ENCODE results near the gene INPP5A. TPM values are rescaled to one million over a fixed set of nuclear protein-coding genes. Genes with fewer than 3 reads are reported as not detected.

INPP5A gene
- total RNA-seq, 6 experiments from 2014 or later = 58.9 to 64.6 (median 63.8) TPM

GRCh38 chr10:132732518-132732917 lies 194.9 kb downstream of the INPP5A start:
- Mint-ChIP-seq H3K4me3 (no peak overlapping the region), H3K36me3 (ENCODE audit: low read depth) (peaks cover 4% of the 10 kb centered on the region; the same call in 1 of the 2 replicates), H3K27ac (no peak overlapping the region), H3K27me3 (ENCODE audit: insufficient read depth) (peaks cover 1% of the 10 kb centered on the region), H3K9me3 (no peaks in the 10 kb centered on the region), H3K4me1 (ENCODE audit: low read depth) (no peaks in the 10 kb centered on the region)
- TF ChIP-seq, protein P1, sequence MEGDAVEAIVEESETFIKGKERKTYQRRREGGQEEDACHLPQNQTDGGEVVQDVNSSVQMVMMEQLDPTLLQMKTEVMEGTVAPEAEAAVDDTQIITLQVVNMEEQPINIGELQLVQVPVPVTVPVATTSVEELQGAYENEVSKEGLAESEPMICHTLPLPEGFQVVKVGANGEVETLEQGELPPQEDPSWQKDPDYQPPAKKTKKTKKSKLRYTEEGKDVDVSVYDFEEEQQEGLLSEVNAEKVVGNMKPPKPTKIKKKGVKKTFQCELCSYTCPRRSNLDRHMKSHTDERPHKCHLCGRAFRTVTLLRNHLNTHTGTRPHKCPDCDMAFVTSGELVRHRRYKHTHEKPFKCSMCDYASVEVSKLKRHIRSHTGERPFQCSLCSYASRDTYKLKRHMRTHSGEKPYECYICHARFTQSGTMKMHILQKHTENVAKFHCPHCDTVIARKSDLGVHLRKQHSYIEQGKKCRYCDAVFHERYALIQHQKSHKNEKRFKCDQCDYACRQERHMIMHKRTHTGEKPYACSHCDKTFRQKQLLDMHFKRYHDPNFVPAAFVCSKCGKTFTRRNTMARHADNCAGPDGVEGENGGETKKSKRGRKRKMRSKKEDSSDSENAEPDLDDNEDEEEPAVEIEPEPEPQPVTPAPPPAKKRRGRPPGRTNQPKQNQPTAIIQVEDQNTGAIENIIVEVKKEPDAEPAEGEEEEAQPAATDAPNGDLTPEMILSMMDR (IDR thresholded peaks at IDR 0.05) = no peak
- no peak for DNase-seq

GRCh38 chr10:132733926-132734325 lies 196.3 kb downstream of the INPP5A start:
- no peaks in the 10 kb centered on the region for H3K36me3 Mint-ChIP-seq (ENCODE audit: low read depth)

GRCh38 chr10:132735341-132735775 lies 197.8 kb downstream of the INPP5A start:
- Mint-ChIP-seq H3K27ac (no peak overlapping the region), H3K4me1 (ENCODE audit: low read depth) (no peaks in the 10 kb centered on the region), H3K4me3 (no peak overlapping the region), H3K36me3 (ENCODE audit: low read depth) (0 out of 2 replicates have a peak, but pooled peaks cover 4% of the 10 kb centered on the region), H3K27me3 (ENCODE audit: insufficient read depth) (peaks cover 1% of the 10 kb centered on the region), H3K9me3 (no peaks in the 10 kb centered on the region)
- TF ChIP-seq, protein P1 (IDR thresholded peaks at IDR 0.05) = no peak
- no peak for DNase-seq

More at GRCh38 chr10:132733926-132734325, 196.3 kb downstream of the INPP5A start:
- TF ChIP-seq, protein P1 (IDR thresholded peaks at IDR 0.05) = no peak
- no peak overlapping the region for H3K27ac Mint-ChIP-seq
- no peaks in the 10 kb centered on the region for H3K4me1 Mint-ChIP-seq (ENCODE audit: low read depth)
- H3K9me3 Mint-ChIP-seq = no peaks in the 10 kb centered on the region
- peaks cover 1% of the 10 kb centered on the region for H3K27me3 Mint-ChIP-seq (ENCODE audit: insufficient read depth)
- no peak for DNase-seq
- H3K4me3 Mint-ChIP-seq = no peak overlapping the region

DNA sequence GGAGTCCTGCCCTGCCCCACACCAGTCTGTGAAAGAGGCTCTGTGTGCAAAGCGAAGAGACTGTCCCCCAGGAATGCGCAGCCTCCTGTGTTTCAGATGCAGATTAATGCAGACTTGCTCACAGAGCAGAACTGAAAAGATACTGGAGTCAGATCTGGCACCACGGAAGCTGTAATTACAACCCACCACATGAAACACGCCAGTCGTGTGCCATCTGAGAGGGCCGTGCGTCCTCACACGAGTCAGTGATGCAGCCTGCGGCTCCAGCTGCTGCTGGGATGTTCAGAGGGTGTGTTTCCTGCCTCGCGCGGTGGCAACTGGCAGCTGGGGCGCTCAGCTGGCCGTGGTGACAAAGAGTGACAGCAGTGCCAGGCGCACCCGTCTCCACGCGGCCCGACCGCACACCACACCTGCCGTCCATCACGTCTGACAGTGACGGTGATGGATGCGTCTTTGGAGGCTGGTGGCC lies 198.4 kb downstream of the INPP5A start:
- TF ChIP-seq, protein P1 (IDR thresholded peaks at IDR 0.05) = no peak
- DNase-seq = no peak
- Mint-ChIP-seq H3K36me3 (ENCODE audit: low read depth) (0 out of 2 replicates have a peak, but pooled peaks cover 6% of the 10 kb centered on the region), H3K27me3 (ENCODE audit: insufficient read depth) (peaks cover 1% of the 10 kb centered on the region; the same call in 1 of the 2 replicates), H3K4me1 (ENCODE audit: low read depth) (no peaks in the 10 kb centered on the region), H3K9me3 (no peaks in the 10 kb centered on the region), H3K4me3 (no peak overlapping the region), H3K27ac (no peak overlapping the region)

- TF ChIP-seq, protein P1 (IDR thresholded peaks at IDR 0.05) = no peak
- H3K27ac Mint-ChIP-seq = no peak overlapping the region
- DNase-seq = no peak
- 0 out of 2 replicates have a peak, but pooled peaks cover 6% of the 10 kb centered on the region for H3K36me3 Mint-ChIP-seq (ENCODE audit: low read depth)
- no peaks in the 10 kb centered on the region for H3K9me3 Mint-ChIP-seq
- no peak overlapping the region for H3K4me3 Mint-ChIP-seq
- no peaks in the 10 kb centered on the region for H3K4me1 Mint-ChIP-seq (ENCODE audit: low read depth)
- H3K27me3 Mint-ChIP-seq (ENCODE audit: insufficient read depth) = peaks cover 1% of the 10 kb centered on the region; the same call in 1 of the 2 replicates
Measured at GRCh38 chr10:132737390-132738048, 199.9 kb downstream of the INPP5A start.
